ENCODE results near the gene PTH2R. TPM values are rescaled to one million over a fixed set of nuclear protein-coding genes. Genes with fewer than 3 reads are reported as not detected.

The PTH2R gene
- polyA plus RNA-seq, 4 donors = 2.0 to 45.0 (median 40.5) TPM

GRCh38 chr2:208541989-208542464, 135.4 kb downstream of the PTH2R start:
- no peak for DNase-seq (ENCODE audit: low read depth in 4 of 4, low spot score in 3 of 4)

- peak in 3 of 4 donors; percentile 15 to 24 (median 18) for DNase-seq (ENCODE audit: low read depth in 4 of 4, low spot score in 3 of 4)
These were observed 136.0 kb downstream of the PTH2R start for GRCh38 chr2:208542465-208543041.

Other genes with a start within 250 kb of the PTH2R start
- not detected for gene CRYGA, start 243.2 kb upstream of the PTH2R start, polyA plus RNA-seq (ENCODE audit: insufficient read length in 4 of 4)
- gene C2orf80, start 216.8 kb upstream of the PTH2R start, polyA plus RNA-seq (ENCODE audit: insufficient read length in 4 of 4) = under 1 TPM in 2 of 4 donors, not detected in 2; 0.46 to 0.58 TPM
- 100 to 1,000 TPM in 2 of 4 donors, 10 to 100 TPM in 2; 64.4 to 117 (median 100) TPM for gene IDH1, start 151.7 kb upstream of the PTH2R start, polyA plus RNA-seq (ENCODE audit: insufficient read length in 4 of 4)
- 10 to 100 TPM; 25.1 to 27.7 (median 25.8) TPM for gene PIKFYVE, start 140.5 kb upstream of the PTH2R start, polyA plus RNA-seq (ENCODE audit: insufficient read length in 4 of 4)

All from left renal pelvis (tissue), 4 donors.